Endothelial cell of umbilical vein (primary cell): ENCODE results near the gene OSTC. TPM values are rescaled to one million over a fixed set of nuclear protein-coding genes. Genes with fewer than 3 reads are reported as not detected.

Experiments used
- BruUV-seq: library from RNA; stranded (reverse); fragments of 400-500 nt; replicated peaks from 2 replicates; lab custom pipeline; 2021; lab: Mats Ljungman, UMichigan
- CTCF ChIA-PET: fragments of 300-600, 350-600 bp; sonication (Branson Sonifier 250); formaldehyde crosslinking; loops from one replicate; lab custom pipeline; 2021; ENCODE audit warnings: antibody characterized with exemption, inconsistent platforms; lab: Charles Lee
- POLR2A ChIA-PET: fragments of 300-600, 350-600 bp; sonication (Branson Sonifier 250); formaldehyde crosslinking; loops from one replicate; lab custom pipeline; 2021; ENCODE audit warnings: antibody characterized with exemption, inconsistent platforms; lab: Charles Lee
- DNase-seq: peaks from one replicate; pipeline ENCODE4 v3.0.0-alpha.2; 2011; ENCODE audit warnings: low read depth, low spot score
- FAIRE-seq: peaks from 2 replicates; lab custom pipeline; 2011; peaks lifted over from hg19 to GRCh38; lab: Jason Lieb, UNC
- H2AFZ ChIP-seq: 2 replicates; pipeline ENCODE4 v1.6.0; 2012; ENCODE audit warnings: low read depth, low read length, control low read depth, inconsistent platforms
- H3K27ac ChIP-seq: 2 replicates; pipeline ENCODE4 v1.5.1; 2011; ENCODE audit warnings: low read depth, mild to moderate bottlenecking, control low read depth, low read length, moderate library complexity; ENCODE audit not compliant: insufficient read depth
- H3K27me3 ChIP-seq, 2 experiments: 2 replicates each; pipeline versions ENCODE4 v1.6.0 to v1.6.1; 2011; ENCODE audit warnings: low read length in 2 of 2, mixed read lengths in 1 of 2; ENCODE audit not compliant: control insufficient read depth in 2 of 2, insufficient read depth in 2 of 2
- H3K36me3 ChIP-seq, 2 experiments: 2 replicates in 1 of 2; 3 replicates in 1 of 2; pipeline ENCODE4 v1.5.1; 2011; ENCODE audit warnings: low read length in 2 of 2, mild to moderate bottlenecking in 1 of 2, moderate library complexity in 1 of 2; ENCODE audit not compliant: control insufficient read depth in 2 of 2, insufficient read depth in 2 of 2; ENCODE audit errors: extremely low read depth in 1 of 2
- H3K4me1 ChIP-seq: 3 replicates; pipeline ENCODE4 v1.5.1; 2011; ENCODE audit warnings: mild to moderate bottlenecking, low read length; ENCODE audit not compliant: control insufficient read depth, insufficient read depth; ENCODE audit errors: extremely low read depth
- H3K4me2 ChIP-seq: 2 replicates; pipeline ENCODE4 v1.6.1; 2011; ENCODE audit warnings: low read length, control low read depth, mixed read lengths; ENCODE audit not compliant: insufficient read depth
- H3K4me3 ChIP-seq, 3 experiments: fragments of 200-600 bp in 1 of 3; sonication (generic), shearing (Covaris generic) in 1 of 3; replicated peaks in 1 of 3; 2 replicates each; pipeline ENCODE4 v1.5.1; 2011 to 2016; ENCODE audit warnings: control low read depth in 3 of 3, low read length in 3 of 3, mild to moderate bottlenecking in 2 of 3, inconsistent platforms in 1 of 3, low read depth in 1 of 3, moderate library complexity in 1 of 3; ENCODE audit not compliant: insufficient read depth in 1 of 3
- H3K79me2 ChIP-seq: 2 replicates; pipeline ENCODE4 v1.6.0; 2012; ENCODE audit warnings: low read length, inconsistent platforms; ENCODE audit not compliant: control insufficient read depth, insufficient read depth
- H3K9ac ChIP-seq: replicated peaks from 2 replicates; pipeline ENCODE3; 2011; ENCODE audit warnings: low read length, control low read depth; ENCODE audit not compliant: insufficient read depth; ENCODE audit errors: extremely low read depth
- H3K9me1 ChIP-seq: replicated peaks from 3 replicates; pipeline ENCODE4 v1.6.0; 2011; ENCODE audit warnings: mild to moderate bottlenecking, low read length; ENCODE audit not compliant: control insufficient read depth, insufficient read depth; ENCODE audit errors: extremely low read depth
- H3K9me3 ChIP-seq: replicated peaks from 2 replicates; pipeline ENCODE4 v1.5.1; 2012; ENCODE audit warnings: low read length, inconsistent platforms; ENCODE audit not compliant: control insufficient read depth, insufficient read depth
- H4K20me1 ChIP-seq: replicated peaks from 2 replicates; pipeline ENCODE3; 2011; ENCODE audit warnings: mild to moderate bottlenecking, low read length; ENCODE audit not compliant: control insufficient read depth, insufficient read depth; ENCODE audit errors: extremely low read depth
- CTCF ChIP-seq, 2 donors: IDR thresholded peaks; 1 replicate in 1 of 2; 2 replicates in 1 of 2; pipeline ENCODE4 v1.5.1; 2011; ENCODE audit warnings: low read length in 2 of 2, mild to moderate bottlenecking in 2 of 2, moderate library complexity in 2 of 2, control low read depth in 1 of 2, inconsistent platforms in 1 of 2, low read depth in 1 of 2; ENCODE audit not compliant: insufficient read depth in 1 of 2; ENCODE audit errors: extremely low read depth in 1 of 2
- EZH2 ChIP-seq: IDR thresholded peaks from 2 replicates; pipeline ENCODE4 v1.6.1; 2012; ENCODE audit warnings: borderline replicate concordance, low read depth, mild to moderate bottlenecking, moderate library complexity, low read length, inconsistent platforms; ENCODE audit not compliant: severe bottlenecking
- GATA2 ChIP-seq: IDR thresholded peaks from 2 replicates; pipeline ENCODE4 v1.7.0; 2011; ENCODE audit warnings: low read depth, mild to moderate bottlenecking, moderate library complexity, mixed read lengths, low read length; ENCODE audit not compliant: insufficient read length, insufficient read depth
- MYC ChIP-seq: IDR thresholded peaks from one replicate; pipeline ENCODE4 v1.6.1; 2011; ENCODE audit warnings: mild to moderate bottlenecking, low read depth, low read length
- POLR2A ChIP-seq: IDR thresholded peaks from 2 replicates; pipeline ENCODE4 v1.6.1; 2012; ENCODE audit warnings: low read depth, mild to moderate bottlenecking, control low read depth, low read length
- dilution Hi-C: fragments of 300-500 bp; cut with MboI; formaldehyde crosslinking; loops from one replicate; pipeline ENCODE4 v1.15.0; 2019; ENCODE audit warnings: low sequenced_read_pairs; ENCODE audit not compliant: extremely low pct_ligation_motif_present
- intact Hi-C: fragments of 100-400 bp; cut with micrococcal nuclease; formaldehyde crosslinking; loops from one replicate; pipeline ENCODE4 v1.10.0; 2022
- polyA plus RNA-seq, 4 experiments: library from polyadenylated mRNA; depleted of rRNA in 3 of 4; stranded (reverse) in 3 of 4; unstranded in 1 of 4; fragments of >200 nt; gene quantifications; 2 replicates each; pipeline versions ENCODE4 v1.2.1 to v1.2.3, GENCODE V29; 2011 to 2012; ENCODE audit warnings: missing spikeins in 1 of 4
- total RNA-seq: library from RNA; stranded (reverse); gene quantifications from 2 replicates; pipeline ENCODE4 v1.2.3, GENCODE V29; 2021

The OSTC gene
- total and polyA plus RNA-seq, 2 donors (not counting 3 experiments of a cell fraction or from before 2014, with no cell fraction given), result 196 to 310 TPM

GRCh38 chr4:108693211-108693610 is 42.8 kb downstream of the OSTC start:
- no peak overlapping the region for H3K4me3 ChIP-seq
- H2AFZ ChIP-seq, result no peak overlapping the region
- H3K79me2 ChIP-seq, result no peaks in the 10 kb centered on the region
- H3K4me1 ChIP-seq, result no peaks in the 10 kb centered on the region
- H3K4me2 ChIP-seq, result no peak overlapping the region
- no peak for TF ChIP-seq POLR2A
- TF ChIP-seq MYC, result no peak
- no peak for TF ChIP-seq CTCF (IDR thresholded peaks at IDR 0.05; ENCODE audit: extremely low read depth in 1 of 2, insufficient read depth in 1 of 2, low read depth in 1 of 2, low read length in 2 of 2)
- DNase-seq, result no peak
- no peak overlapping the region for H3K27ac ChIP-seq
- H3K9ac ChIP-seq, result no peak overlapping the region
- BruUV-seq, result no TSS peak
- ChIA-PET CTCF (interaction anchor here (1.3 kb wide), 1 partner anchor 15 kb away, joined by 3 read pairs; no protein-coding TSS in a partner anchor), POLR2A (no interaction called here)
- no peak for FAIRE-seq
- peaks cover 2 to 3% of the 10 kb centered on the region in 2 experiments for H3K27me3 ChIP-seq
- intact Hi-C loops (no loop called here), dilution Hi-C loops (no loop called here)
- H3K9me1 ChIP-seq, result no peaks in the 10 kb centered on the region
- no peaks in the 10 kb centered on the region for H3K9me3 ChIP-seq
- H3K36me3 ChIP-seq, result no peaks in the 10 kb centered on the region
- no peaks in the 10 kb centered on the region for H4K20me1 ChIP-seq

GRCh38 chr4:108693819-108694218 is 43.4 kb downstream of the OSTC start:
- Histone ChIP-seq H3K27me3 (peaks cover 3% of the 10 kb centered on the region in 2 experiments), H3K27ac (no peak overlapping the region), H4K20me1 (no peaks in the 10 kb centered on the region), H2AFZ (no peak overlapping the region), H3K4me3 (no peak overlapping the region), H3K36me3 (no peaks in the 10 kb centered on the region), H3K4me2 (no peak overlapping the region), H3K79me2 (no peaks in the 10 kb centered on the region), H3K9ac (no peak overlapping the region), H3K9me3 (no peaks in the 10 kb centered on the region), H3K9me1 (no peaks in the 10 kb centered on the region), H3K4me1 (no peaks in the 10 kb centered on the region)
- intact Hi-C loops, result no loop called here
- FAIRE-seq (no peak), DNase-seq (no peak)
- POLR2A ChIA-PET, result no interaction called here
- CTCF ChIA-PET, result interaction anchor here (0.9 to 1.3 kb wide), 2 partner anchors 15 to 16 kb away, joined by 3 read pairs; no protein-coding TSS in a partner anchor
- dilution Hi-C loops, result no loop called here
- BruUV-seq, result no TSS peak
- TF ChIP-seq GATA2 (no peak), EZH2 (no peak)
